Endothelial cell of umbilical vein (primary cell): Measurements from ENCODE around the gene HNRNPL. TPM values are rescaled to one million over a fixed set of nuclear protein-coding genes. Genes with fewer than 3 reads are reported as not detected.
"Not testable (repeated sequence)": the region's sequence is repeated elsewhere in the genome, so short reads cannot be mapped to it uniquely, and the experiment has no call there.

Source experiments
- BruUV-seq: library from RNA; stranded (reverse); fragments of 400-500 nt; replicated peaks from 2 replicates; lab custom pipeline; 2021; lab: Mats Ljungman, UMichigan
- CTCF ChIA-PET: fragments of 300-600, 350-600 bp; sonication (Branson Sonifier 250); formaldehyde crosslinking; loops from one replicate; lab custom pipeline; 2021; ENCODE audit warnings: antibody characterized with exemption, inconsistent platforms; lab: Charles Lee
- POLR2A ChIA-PET: fragments of 300-600, 350-600 bp; sonication (Branson Sonifier 250); formaldehyde crosslinking; loops from one replicate; lab custom pipeline; 2021; ENCODE audit warnings: antibody characterized with exemption, inconsistent platforms; lab: Charles Lee
- DNase-seq: peaks from one replicate; pipeline ENCODE4 v3.0.0-alpha.2; 2011; ENCODE audit warnings: low read depth, low spot score
- FAIRE-seq: peaks from 2 replicates; lab custom pipeline; 2011; peaks lifted over from hg19 to GRCh38; lab: Jason Lieb, UNC
- H2AFZ ChIP-seq: 2 replicates; pipeline ENCODE4 v1.6.0; 2012; ENCODE audit warnings: low read depth, low read length, control low read depth, inconsistent platforms
- H3K27ac ChIP-seq: 2 replicates; pipeline ENCODE4 v1.5.1; 2011; ENCODE audit warnings: low read depth, mild to moderate bottlenecking, control low read depth, low read length, moderate library complexity; ENCODE audit not compliant: insufficient read depth
- H3K27me3 ChIP-seq, 2 experiments: 2 replicates each; pipeline versions ENCODE4 v1.6.0 to v1.6.1; 2011; ENCODE audit warnings: low read length in 2 of 2, mixed read lengths in 1 of 2; ENCODE audit not compliant: control insufficient read depth in 2 of 2, insufficient read depth in 2 of 2
- H3K36me3 ChIP-seq, 2 experiments: 2 replicates in 1 of 2; 3 replicates in 1 of 2; pipeline ENCODE4 v1.5.1; 2011; ENCODE audit warnings: low read length in 2 of 2, mild to moderate bottlenecking in 1 of 2, moderate library complexity in 1 of 2; ENCODE audit not compliant: control insufficient read depth in 2 of 2, insufficient read depth in 2 of 2; ENCODE audit errors: extremely low read depth in 1 of 2
- H3K4me1 ChIP-seq: 3 replicates; pipeline ENCODE4 v1.5.1; 2011; ENCODE audit warnings: mild to moderate bottlenecking, low read length; ENCODE audit not compliant: control insufficient read depth, insufficient read depth; ENCODE audit errors: extremely low read depth
- H3K4me2 ChIP-seq: 2 replicates; pipeline ENCODE4 v1.6.1; 2011; ENCODE audit warnings: low read length, control low read depth, mixed read lengths; ENCODE audit not compliant: insufficient read depth
- H3K4me3 ChIP-seq, 3 experiments: fragments of 200-600 bp in 1 of 3; sonication (generic), shearing (Covaris generic) in 1 of 3; replicated peaks in 1 of 3; 2 replicates each; pipeline ENCODE4 v1.5.1; 2011 to 2016; ENCODE audit warnings: control low read depth in 3 of 3, low read length in 3 of 3, mild to moderate bottlenecking in 2 of 3, inconsistent platforms in 1 of 3, low read depth in 1 of 3, moderate library complexity in 1 of 3; ENCODE audit not compliant: insufficient read depth in 1 of 3
- H3K79me2 ChIP-seq: 2 replicates; pipeline ENCODE4 v1.6.0; 2012; ENCODE audit warnings: low read length, inconsistent platforms; ENCODE audit not compliant: control insufficient read depth, insufficient read depth
- H3K9ac ChIP-seq: replicated peaks from 2 replicates; pipeline ENCODE3; 2011; ENCODE audit warnings: low read length, control low read depth; ENCODE audit not compliant: insufficient read depth; ENCODE audit errors: extremely low read depth
- H3K9me1 ChIP-seq: replicated peaks from 3 replicates; pipeline ENCODE4 v1.6.0; 2011; ENCODE audit warnings: mild to moderate bottlenecking, low read length; ENCODE audit not compliant: control insufficient read depth, insufficient read depth; ENCODE audit errors: extremely low read depth
- H3K9me3 ChIP-seq: replicated peaks from 2 replicates; pipeline ENCODE4 v1.5.1; 2012; ENCODE audit warnings: low read length, inconsistent platforms; ENCODE audit not compliant: control insufficient read depth, insufficient read depth
- H4K20me1 ChIP-seq: replicated peaks from 2 replicates; pipeline ENCODE3; 2011; ENCODE audit warnings: mild to moderate bottlenecking, low read length; ENCODE audit not compliant: control insufficient read depth, insufficient read depth; ENCODE audit errors: extremely low read depth
- EZH2 ChIP-seq: IDR thresholded peaks from 2 replicates; pipeline ENCODE4 v1.6.1; 2012; ENCODE audit warnings: borderline replicate concordance, low read depth, mild to moderate bottlenecking, moderate library complexity, low read length, inconsistent platforms; ENCODE audit not compliant: severe bottlenecking
- FOS ChIP-seq: IDR thresholded peaks from 2 replicates; pipeline ENCODE4 v1.6.1; 2011; ENCODE audit warnings: mild to moderate bottlenecking, low read length, moderate library complexity, borderline replicate concordance; ENCODE audit not compliant: insufficient read depth
- GATA2 ChIP-seq: IDR thresholded peaks from 2 replicates; pipeline ENCODE4 v1.7.0; 2011; ENCODE audit warnings: low read depth, mild to moderate bottlenecking, moderate library complexity, mixed read lengths, low read length; ENCODE audit not compliant: insufficient read length, insufficient read depth
- JUN ChIP-seq: IDR thresholded peaks from 2 replicates; pipeline ENCODE4 v1.6.1; 2011; ENCODE audit warnings: borderline replicate concordance, low read depth; ENCODE audit not compliant: insufficient read length, insufficient read depth
- MYC ChIP-seq: IDR thresholded peaks from one replicate; pipeline ENCODE4 v1.6.1; 2011; ENCODE audit warnings: mild to moderate bottlenecking, low read depth, low read length
- POLR2A ChIP-seq: IDR thresholded peaks from 2 replicates; pipeline ENCODE4 v1.6.1; 2012; ENCODE audit warnings: low read depth, mild to moderate bottlenecking, control low read depth, low read length
- POLR2AphosphoS5 ChIP-seq: IDR thresholded peaks from 2 replicates; pipeline ENCODE4 v1.6.1; 2012; ENCODE audit warnings: low read depth, mild to moderate bottlenecking, control low read depth, low read length, moderate library complexity; ENCODE audit not compliant: insufficient read depth
- dilution Hi-C: fragments of 300-500 bp; cut with MboI; formaldehyde crosslinking; loops from one replicate; pipeline ENCODE4 v1.15.0; 2019; ENCODE audit warnings: low sequenced_read_pairs; ENCODE audit not compliant: extremely low pct_ligation_motif_present
- intact Hi-C: fragments of 100-400 bp; cut with micrococcal nuclease; formaldehyde crosslinking; loops from one replicate; pipeline ENCODE4 v1.10.0; 2022
- polyA plus RNA-seq, 4 experiments: library from polyadenylated mRNA; depleted of rRNA in 3 of 4; stranded (reverse) in 3 of 4; unstranded in 1 of 4; fragments of >200 nt; gene quantifications; 2 replicates each; pipeline versions ENCODE4 v1.2.1 to v1.2.3, GENCODE V29; 2011 to 2012; ENCODE audit warnings: missing spikeins in 1 of 4
- total RNA-seq: library from RNA; stranded (reverse); gene quantifications from 2 replicates; pipeline ENCODE4 v1.2.3, GENCODE V29; 2021
- TF ChIP-seq, protein P1 (sequence below), 2 donors: IDR thresholded peaks; 1 replicate in 1 of 2; 2 replicates in 1 of 2; pipeline ENCODE4 v1.5.1; 2011; ENCODE audit warnings: low read length in 2 of 2, mild to moderate bottlenecking in 2 of 2, moderate library complexity in 2 of 2, control low read depth in 1 of 2, inconsistent platforms in 1 of 2, low read depth in 1 of 2; ENCODE audit not compliant: insufficient read depth in 1 of 2; ENCODE audit errors: extremely low read depth in 1 of 2
- TF ChIP-seq, protein P2 (sequence below): IDR thresholded peaks from 2 replicates; pipeline ENCODE4 v1.6.1; 2011; ENCODE audit not compliant: insufficient read depth, insufficient read length

HNRNPL gene
- total and polyA plus RNA-seq, 2 donors (not counting 3 experiments of a cell fraction or from before 2014, with no cell fraction given) = 305 to 451 TPM

DNA sequence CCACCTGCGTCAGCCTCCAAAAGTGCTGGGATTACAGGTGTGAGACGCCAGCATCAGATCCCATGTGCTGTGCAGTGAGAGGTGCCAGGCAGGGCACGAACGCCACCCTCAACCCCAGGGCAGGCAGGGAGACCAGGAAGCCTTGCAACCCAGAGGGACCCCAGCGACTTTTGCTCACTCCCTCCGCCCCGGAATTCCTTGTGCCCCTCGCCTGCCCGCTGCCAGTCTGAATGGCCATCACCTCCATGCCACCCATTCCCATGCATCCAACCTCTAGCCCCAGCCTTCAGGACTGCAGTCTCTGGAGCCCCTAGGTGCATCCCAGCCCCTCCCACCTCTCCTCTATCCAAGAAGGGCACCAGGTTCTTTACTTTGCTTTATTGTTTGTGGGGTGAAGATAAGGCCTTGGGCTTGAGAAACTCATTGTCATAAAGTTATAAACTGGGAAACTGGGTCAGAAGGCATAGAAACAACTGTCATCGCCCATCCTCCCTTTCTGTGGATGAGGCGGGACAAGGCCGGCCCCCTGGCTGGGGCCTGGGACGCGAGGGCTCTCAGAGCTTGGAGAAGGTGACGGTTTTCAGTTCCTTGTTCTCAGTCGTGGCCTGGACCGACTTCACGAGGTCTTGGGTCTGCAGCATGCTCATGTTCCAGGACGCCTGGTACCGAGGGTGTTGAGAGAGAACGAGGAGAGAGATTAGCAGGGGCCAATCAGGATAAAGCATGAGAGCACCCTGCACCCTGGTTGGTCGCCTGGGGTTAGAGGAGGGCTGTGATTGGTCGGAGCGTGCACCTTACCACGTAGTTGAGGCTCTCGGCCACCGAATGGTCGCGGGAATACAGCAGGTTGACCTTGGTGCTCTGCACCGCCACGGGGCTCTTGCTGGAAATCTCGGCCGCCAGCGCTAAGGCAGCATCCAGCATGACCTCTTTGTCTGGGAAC, 34.5 kb downstream of the HNRNPL start:
- no peak overlapping the region for H3K9ac ChIP-seq
- intact Hi-C loops = no loop called here
- H3K36me3 ChIP-seq = peaks cover 0 to 13% of the 10 kb centered on the region in 2 experiments
- H3K4me2 ChIP-seq = no peak overlapping the region
- H3K9me3 ChIP-seq = no peaks in the 10 kb centered on the region
- dilution Hi-C loops = no loop called here
- DNase-seq (no peak), FAIRE-seq (no peak)
- TF ChIP-seq, protein P1, sequence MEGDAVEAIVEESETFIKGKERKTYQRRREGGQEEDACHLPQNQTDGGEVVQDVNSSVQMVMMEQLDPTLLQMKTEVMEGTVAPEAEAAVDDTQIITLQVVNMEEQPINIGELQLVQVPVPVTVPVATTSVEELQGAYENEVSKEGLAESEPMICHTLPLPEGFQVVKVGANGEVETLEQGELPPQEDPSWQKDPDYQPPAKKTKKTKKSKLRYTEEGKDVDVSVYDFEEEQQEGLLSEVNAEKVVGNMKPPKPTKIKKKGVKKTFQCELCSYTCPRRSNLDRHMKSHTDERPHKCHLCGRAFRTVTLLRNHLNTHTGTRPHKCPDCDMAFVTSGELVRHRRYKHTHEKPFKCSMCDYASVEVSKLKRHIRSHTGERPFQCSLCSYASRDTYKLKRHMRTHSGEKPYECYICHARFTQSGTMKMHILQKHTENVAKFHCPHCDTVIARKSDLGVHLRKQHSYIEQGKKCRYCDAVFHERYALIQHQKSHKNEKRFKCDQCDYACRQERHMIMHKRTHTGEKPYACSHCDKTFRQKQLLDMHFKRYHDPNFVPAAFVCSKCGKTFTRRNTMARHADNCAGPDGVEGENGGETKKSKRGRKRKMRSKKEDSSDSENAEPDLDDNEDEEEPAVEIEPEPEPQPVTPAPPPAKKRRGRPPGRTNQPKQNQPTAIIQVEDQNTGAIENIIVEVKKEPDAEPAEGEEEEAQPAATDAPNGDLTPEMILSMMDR (IDR thresholded peaks at IDR 0.05; ENCODE audit: extremely low read depth in 1 of 2, insufficient read depth in 1 of 2, low read depth in 1 of 2, low read length in 2 of 2) = no peak
- TF ChIP-seq GATA2 (no peak), MYC (no peak), FOS (no peak), POLR2A (no peak), POLR2AphosphoS5 (no peak), JUN (no peak), EZH2 (no peak)
- TF ChIP-seq, protein P2, sequence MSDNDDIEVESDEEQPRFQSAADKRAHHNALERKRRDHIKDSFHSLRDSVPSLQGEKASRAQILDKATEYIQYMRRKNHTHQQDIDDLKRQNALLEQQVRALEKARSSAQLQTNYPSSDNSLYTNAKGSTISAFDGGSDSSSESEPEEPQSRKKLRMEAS = no peak
- H3K27ac ChIP-seq = no peak overlapping the region
- no peak overlapping the region for H2AFZ ChIP-seq
- H3K27me3 ChIP-seq = no peaks in the 10 kb centered on the region
- TSS peak; percentile 48 for BruUV-seq
- H3K4me1 ChIP-seq = no peaks in the 10 kb centered on the region
- H3K4me3 ChIP-seq = no peak overlapping the region
- ChIA-PET POLR2A (no interaction called here), CTCF (interaction anchor here (1.1 kb wide), 1 partner anchor 72 kb away, joined by 3 read pairs; no protein-coding TSS in a partner anchor)
- H3K79me2 ChIP-seq = no peaks in the 10 kb centered on the region
- no peaks in the 10 kb centered on the region for H4K20me1 ChIP-seq
- no peaks in the 10 kb centered on the region for H3K9me1 ChIP-seq

DNA sequence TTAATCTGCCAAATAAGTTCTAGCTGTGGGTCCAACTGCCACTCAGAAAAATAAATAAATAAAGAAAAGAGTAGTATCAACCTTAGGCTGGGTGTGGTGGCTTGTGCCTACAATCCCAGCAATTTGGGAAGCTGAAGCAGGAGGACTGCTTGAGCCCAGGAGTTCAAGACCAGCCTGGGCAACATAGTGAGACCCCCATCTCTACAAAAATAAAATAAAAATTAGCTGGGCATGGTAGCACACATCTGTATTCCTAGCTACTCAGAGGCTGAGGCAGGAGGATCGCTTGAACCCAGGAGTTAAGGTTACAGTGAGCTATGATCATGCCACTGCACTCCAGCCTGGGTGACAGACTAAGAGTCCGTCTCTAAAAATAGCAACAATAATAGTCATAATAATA, 35.9 kb downstream of the HNRNPL start:
- H3K4me1 ChIP-seq, FAIRE-seq, H4K20me1 ChIP-seq, H3K9ac ChIP-seq, dilution Hi-C loops, H3K4me2 ChIP-seq, H3K4me3 ChIP-seq, H3K9me3 ChIP-seq, intact Hi-C loops, BruUV-seq, H3K27me3 ChIP-seq, H3K79me2 ChIP-seq, H2AFZ ChIP-seq, H3K9me1 ChIP-seq, H3K27ac ChIP-seq, DNase-seq: not testable (repeated sequence)
- peaks cover 0 to 13% of the 10 kb centered on the region in 2 experiments for H3K36me3 ChIP-seq
- CTCF ChIA-PET = interaction anchor here (0.7 to 1.8 kb wide), 4 partner anchors 35 to 73 kb away, joined by 3 to 5 read pairs (median 3); no protein-coding TSS in a partner anchor
- POLR2A ChIA-PET = interaction anchor here (0.7 kb wide), 1 partner anchor 563 kb away, joined by 10 read pairs; no protein-coding TSS in a partner anchor
